HepG2 (cell line): ENCODE data around the gene APBB1. TPM values are rescaled to one million over a fixed set of nuclear protein-coding genes. Genes with fewer than 3 reads are reported as not detected.

Experiments
- FOXC1 ChIP-seq: sonication (generic); formaldehyde crosslinking; IDR thresholded peaks from 2 replicates; pipeline ENCODE4 v1.8.0; 2022; ENCODE audit warnings: mild to moderate bottlenecking, missing genetic modification reagents, borderline replicate concordance
- HOXD1 ChIP-seq: sonication (generic); formaldehyde crosslinking; IDR thresholded peaks from 2 replicates; pipeline ENCODE4 v1.5.0; 2020; ENCODE audit warnings: missing genetic modification reagents
- KAT2B ChIP-seq: fragments of 150-350 bp; IDR thresholded peaks from 2 replicates; pipeline ENCODE4 v1.6.1; 2014; ENCODE audit warnings: low read depth, low read length, borderline replicate concordance
- KDM1A ChIP-seq: IDR thresholded peaks from 2 replicates; pipeline ENCODE4 v1.6.1; 2016; ENCODE audit warnings: missing compliant biosample characterization
- NRL ChIP-seq: sonication (generic); formaldehyde crosslinking; IDR thresholded peaks from 2 replicates; pipeline ENCODE4 v1.5.0; 2020; ENCODE audit warnings: missing genetic modification reagents, mild to moderate bottlenecking, moderate library complexity, borderline replicate concordance
- RBFOX2 ChIP-seq: fragments of 200-400 bp; formaldehyde crosslinking; IDR thresholded peaks from 2 replicates; pipeline ENCODE4 v1.6.1; 2017; ENCODE audit warnings: low read depth, mild to moderate bottlenecking, low read length
- REXO4 ChIP-seq: sonication (generic); formaldehyde crosslinking; IDR thresholded peaks from 2 replicates; pipeline ENCODE4 v1.8.0; 2022; ENCODE audit warnings: missing genetic modification reagents, mild to moderate bottlenecking, borderline replicate concordance
- SNAI1 ChIP-seq: sonication (generic); formaldehyde crosslinking; IDR thresholded peaks from 2 replicates; pipeline ENCODE4 v1.5.0; 2020; ENCODE audit warnings: mild to moderate bottlenecking, missing genetic modification reagents, borderline replicate concordance
- TCF7 ChIP-seq: sonication (generic); IDR thresholded peaks from 2 replicates; pipeline ENCODE4 v1.6.1; 2016; ENCODE audit warnings: antibody characterized with exemption, low read depth
- TMF1 ChIP-seq: sonication (generic); formaldehyde crosslinking; IDR thresholded peaks from 2 replicates; pipeline ENCODE4 v1.8.1; 2022; ENCODE audit warnings: low read depth, missing genetic modification reagents
- U2AF2 ChIP-seq: fragments of 200-400 bp; formaldehyde crosslinking; IDR thresholded peaks from 2 replicates; pipeline ENCODE4 v1.6.1; 2017; ENCODE audit warnings: low read depth, mild to moderate bottlenecking, low read length
- ZNF121 ChIP-seq: sonication (generic); formaldehyde crosslinking; IDR thresholded peaks from 2 replicates; pipeline ENCODE4 v1.5.0; 2020; ENCODE audit warnings: mild to moderate bottlenecking, missing genetic modification reagents
- ZNF331 ChIP-seq: sonication (generic); formaldehyde crosslinking; IDR thresholded peaks from 2 replicates; pipeline ENCODE4 v1.4.0; 2020; ENCODE audit warnings: missing genetic modification reagents
- ZNF383 ChIP-seq: sonication (generic); formaldehyde crosslinking; IDR thresholded peaks from 2 replicates; pipeline ENCODE4 v1.4.0; 2020; ENCODE audit warnings: missing genetic modification reagents, mild to moderate bottlenecking, borderline replicate concordance
- ZSCAN21 ChIP-seq: sonication (generic); formaldehyde crosslinking; IDR thresholded peaks from 2 replicates; pipeline ENCODE4 v1.8.0; 2022; ENCODE audit warnings: mild to moderate bottlenecking, missing genetic modification reagents, moderate library complexity, borderline replicate concordance
- polyA plus RNA-seq, 8 experiments: library from polyadenylated mRNA; depleted of rRNA in 3 of 8; stranded (reverse) in 7 of 8; unstranded in 1 of 8; fragments of >200 nt; fragmentation: Illumina TruSeq in 4 of 8; extraction: Trizol in 4 of 8; gene quantifications; 2 replicates each; pipeline versions ENCODE4 v1.2.1 to v1.2.3, GENCODE V29; 2011 to 2016; ENCODE audit warnings: low read depth in 4 of 8, missing spikeins in 1 of 8, mixed read lengths in 1 of 8; ENCODE audit not compliant: insufficient read depth in 1 of 8
- total RNA-seq, 5 experiments: library from RNA; depleted of rRNA; stranded (reverse); fragments of >200 nt; fragmentation: Illumina TruSeq; extraction: Trizol; gene quantifications; 2 replicates each; pipeline ENCODE4 v1.2.3, GENCODE V29; 2016; ENCODE audit warnings: low read depth in 1 of 5
- TF ChIP-seq, protein P1 (sequence below): sonication (generic); formaldehyde crosslinking; IDR thresholded peaks from 2 replicates; pipeline ENCODE4 v1.8.0; 2022; ENCODE audit warnings: mild to moderate bottlenecking, missing genetic modification reagents
- TF ChIP-seq, protein P2 (sequence below): sonication (generic); formaldehyde crosslinking; IDR thresholded peaks from 2 replicates; pipeline ENCODE4 v1.5.0; 2020; ENCODE audit warnings: missing genetic modification reagents
- TF ChIP-seq, protein P3 (sequence below), 2 experiments: sonication (generic) in 1 of 2; formaldehyde crosslinking in 1 of 2; IDR thresholded peaks; 2 replicates each; pipeline versions ENCODE4 v1.5.1 to v1.6.1; 2011 to 2020; ENCODE audit warnings: borderline replicate concordance in 1 of 2, low read depth in 1 of 2, low read length in 1 of 2, mild to moderate bottlenecking in 1 of 2, missing genetic modification reagents in 1 of 2, moderate library complexity in 1 of 2
- TF ChIP-seq, protein P4 (sequence below): IDR thresholded peaks from 2 replicates; pipeline ENCODE4 v1.6.1; 2016; ENCODE audit warnings: low read depth
- TF ChIP-seq, protein P5 (sequence below): sonication (generic); formaldehyde crosslinking; IDR thresholded peaks from 2 replicates; pipeline ENCODE4 v1.4.0; 2020; ENCODE audit warnings: missing genetic modification reagents, low read depth, mild to moderate bottlenecking, borderline replicate concordance

Gene APBB1
- total and polyA plus RNA-seq, 2 of the 13 experiments (the other 11 are each of a cell fraction or from before 2014, with no cell fraction given): 1.7 to 3.5 TPM

DNA sequence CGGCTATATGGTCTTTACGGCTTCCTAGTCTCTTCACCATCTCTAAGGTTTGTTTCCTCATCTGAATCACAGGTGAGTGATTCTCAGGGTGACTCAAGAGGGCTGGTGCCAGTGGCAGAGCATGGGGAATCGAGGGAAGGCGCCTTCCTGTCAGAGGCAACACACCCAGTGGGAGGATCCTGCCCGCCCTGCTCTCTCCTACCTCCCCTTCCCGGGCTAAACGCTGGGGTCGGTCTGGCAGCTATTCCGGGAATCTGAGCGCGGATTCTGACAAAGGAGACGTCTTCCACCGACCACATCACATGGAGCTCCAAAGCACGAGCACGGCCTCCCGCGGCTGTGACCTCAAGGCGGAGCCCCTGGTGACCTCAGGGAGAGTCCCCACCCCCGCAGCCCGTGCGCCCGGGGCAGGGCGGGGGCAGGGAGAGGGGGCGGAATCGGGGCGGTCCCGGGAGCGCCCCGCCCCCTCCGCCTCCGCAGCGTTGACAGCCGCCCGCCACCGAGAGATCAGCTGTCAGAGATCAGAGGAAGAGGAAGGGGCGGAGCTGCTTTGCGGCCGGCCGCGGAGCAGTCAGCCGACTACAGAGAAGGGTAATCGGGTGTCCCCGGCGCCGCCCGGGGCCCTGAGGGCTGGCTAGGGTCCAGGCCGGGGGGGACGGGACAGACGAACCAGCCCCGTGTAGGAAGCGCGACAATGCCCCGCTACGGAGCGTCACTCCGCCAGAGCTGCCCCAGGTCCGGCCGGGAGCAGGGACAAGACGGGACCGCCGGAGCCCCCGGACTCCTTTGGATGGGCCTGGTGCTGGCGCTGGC is 28.8 kb downstream of the APBB1 start, which contains the start of gene SMPD1 (continued):
- TF ChIP-seq TMF1 (CRISPR knock-in tag) (no peak), KAT2B (no peak), SNAI1 (CRISPR knock-in tag) (no peak), NRL (peak; percentile 67; the same call in 1 of the 2 replicates), KDM1A (CRISPR knock-in tag) (no peak), TCF7 (peak; percentile 42; the same call in 1 of the 2 replicates), REXO4 (CRISPR knock-in tag) (no peak), HOXD1 (no peak), ZNF383 (CRISPR knock-in tag) (no peak), ZNF331 (no peak), RBFOX2 (peak; percentile 68), U2AF2 (no peak), ZNF121 (CRISPR knock-in tag) (0 out of 2 replicates have a peak, but pooled peaks have one; percentile 29), FOXC1 (CRISPR knock-in tag) (peak; percentile 80), ZSCAN21 (CRISPR knock-in tag) (peak; percentile 58; the same call in 1 of the 2 replicates)
- TF ChIP-seq, protein P1, sequence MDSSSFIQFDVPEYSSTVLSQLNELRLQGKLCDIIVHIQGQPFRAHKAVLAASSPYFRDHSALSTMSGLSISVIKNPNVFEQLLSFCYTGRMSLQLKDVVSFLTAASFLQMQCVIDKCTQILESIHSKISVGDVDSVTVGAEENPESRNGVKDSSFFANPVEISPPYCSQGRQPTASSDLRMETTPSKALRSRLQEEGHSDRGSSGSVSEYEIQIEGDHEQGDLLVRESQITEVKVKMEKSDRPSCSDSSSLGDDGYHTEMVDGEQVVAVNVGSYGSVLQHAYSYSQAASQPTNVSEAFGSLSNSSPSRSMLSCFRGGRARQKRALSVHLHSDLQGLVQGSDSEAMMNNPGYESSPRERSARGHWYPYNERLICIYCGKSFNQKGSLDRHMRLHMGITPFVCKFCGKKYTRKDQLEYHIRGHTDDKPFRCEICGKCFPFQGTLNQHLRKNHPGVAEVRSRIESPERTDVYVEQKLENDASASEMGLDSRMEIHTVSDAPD (CRISPR knock-in tag): no peak
- TF ChIP-seq, protein P2, sequence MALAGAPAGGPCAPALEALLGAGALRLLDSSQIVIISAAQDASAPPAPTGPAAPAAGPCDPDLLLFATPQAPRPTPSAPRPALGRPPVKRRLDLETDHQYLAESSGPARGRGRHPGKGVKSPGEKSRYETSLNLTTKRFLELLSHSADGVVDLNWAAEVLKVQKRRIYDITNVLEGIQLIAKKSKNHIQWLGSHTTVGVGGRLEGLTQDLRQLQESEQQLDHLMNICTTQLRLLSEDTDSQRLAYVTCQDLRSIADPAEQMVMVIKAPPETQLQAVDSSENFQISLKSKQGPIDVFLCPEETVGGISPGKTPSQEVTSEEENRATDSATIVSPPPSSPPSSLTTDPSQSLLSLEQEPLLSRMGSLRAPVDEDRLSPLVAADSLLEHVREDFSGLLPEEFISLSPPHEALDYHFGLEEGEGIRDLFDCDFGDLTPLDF (CRISPR knock-in tag): no peak
- TF ChIP-seq, protein P3, sequence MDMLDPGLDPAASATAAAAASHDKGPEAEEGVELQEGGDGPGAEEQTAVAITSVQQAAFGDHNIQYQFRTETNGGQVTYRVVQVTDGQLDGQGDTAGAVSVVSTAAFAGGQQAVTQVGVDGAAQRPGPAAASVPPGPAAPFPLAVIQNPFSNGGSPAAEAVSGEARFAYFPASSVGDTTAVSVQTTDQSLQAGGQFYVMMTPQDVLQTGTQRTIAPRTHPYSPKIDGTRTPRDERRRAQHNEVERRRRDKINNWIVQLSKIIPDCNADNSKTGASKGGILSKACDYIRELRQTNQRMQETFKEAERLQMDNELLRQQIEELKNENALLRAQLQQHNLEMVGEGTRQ (IDR thresholded peaks at IDR 0.05; ENCODE audit: low read depth, low read length): no peak
- TF ChIP-seq, protein P3 (CRISPR knock-in tag; IDR thresholded peaks at IDR 0.05; ENCODE audit: borderline replicate concordance): no peak
- TF ChIP-seq, protein P4, sequence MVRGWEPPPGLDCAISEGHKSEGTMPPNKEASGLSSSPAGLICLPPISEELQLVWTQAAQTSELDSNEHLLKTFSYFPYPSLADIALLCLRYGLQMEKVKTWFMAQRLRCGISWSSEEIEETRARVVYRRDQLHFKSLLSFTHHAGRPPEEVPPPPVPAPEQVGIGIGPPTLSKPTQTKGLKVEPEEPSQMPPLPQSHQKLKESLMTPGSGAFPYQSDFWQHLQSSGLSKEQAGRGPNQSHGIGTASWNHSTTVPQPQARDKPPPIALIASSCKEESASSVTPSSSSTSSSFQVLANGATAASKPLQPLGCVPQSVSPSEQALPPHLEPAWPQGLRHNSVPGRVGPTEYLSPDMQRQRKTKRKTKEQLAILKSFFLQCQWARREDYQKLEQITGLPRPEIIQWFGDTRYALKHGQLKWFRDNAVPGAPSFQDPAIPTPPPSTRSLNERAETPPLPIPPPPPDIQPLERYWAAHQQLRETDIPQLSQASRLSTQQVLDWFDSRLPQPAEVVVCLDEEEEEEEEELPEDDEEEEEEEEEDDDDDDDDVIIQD (CRISPR knock-in tag): no peak
- TF ChIP-seq, protein P5, sequence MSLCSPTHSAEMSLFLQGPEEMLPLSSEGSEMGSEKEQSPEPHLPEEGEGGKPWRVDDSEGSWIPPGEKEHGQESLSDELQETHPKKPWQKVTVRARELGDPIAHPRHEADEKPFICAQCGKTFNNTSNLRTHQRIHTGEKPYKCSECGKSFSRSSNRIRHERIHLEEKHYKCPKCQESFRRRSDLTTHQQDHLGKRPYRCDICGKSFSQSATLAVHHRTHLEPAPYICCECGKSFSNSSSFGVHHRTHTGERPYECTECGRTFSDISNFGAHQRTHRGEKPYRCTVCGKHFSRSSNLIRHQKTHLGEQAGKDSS: no peak
